Prostate gland (tissue), 2 donors: ENCODE data around the gene MYEOV. TPM values are rescaled to one million over a fixed set of nuclear protein-coding genes. Genes with fewer than 3 reads are reported as not detected.

ENCODE experiments used
- DNase-seq: peaks from one replicate; pipeline ENCODE4 v3.0.0-alpha.2; 2019; ENCODE audit warnings: low spot score
- H3K27ac ChIP-seq, 2 donors: fragments of 200-600 bp; sonication (generic); 2 replicates each; pipeline ENCODE4 v1.5.1; 2017 to 2019
- H3K27me3 ChIP-seq: fragments of 200-600 bp; sonication (generic); replicated peaks from 2 replicates; pipeline ENCODE4 v1.5.1; 2019; ENCODE audit not compliant: insufficient read depth
- H3K36me3 ChIP-seq, 2 donors: fragments of 200-600 bp; sonication (generic); 1 replicate in 1 of 2; 2 replicates in 1 of 2; pipeline versions ENCODE4 v1.5.1 to v1.8.1; 2017 to 2019
- H3K4me1 ChIP-seq: fragments of 200-600 bp; sonication (generic); replicated peaks from 2 replicates; pipeline ENCODE4 v1.5.1; 2019
- H3K4me3 ChIP-seq, 2 donors: fragments of 200-600 bp; sonication (generic); 2 replicates each; pipeline ENCODE4 v1.5.1; 2017 to 2019
- H3K9me3 ChIP-seq: fragments of 200-600 bp; sonication (generic); 2 replicates; pipeline ENCODE4 v1.5.1; 2017
- POLR2A ChIP-seq: fragments of 450-650 bp; IDR thresholded peaks from one replicate; pipeline ENCODE4 v1.6.1; 2016; ENCODE audit warnings: antibody characterized with exemption, mild to moderate bottlenecking
- POLR2AphosphoS5 ChIP-seq: sonication (generic); formaldehyde crosslinking; IDR thresholded peaks from one replicate; pipeline ENCODE4 v1.6.1; 2017; ENCODE audit warnings: antibody characterized with exemption
- WGBS: methylation state at CpG from one replicate; pipeline ENCODE4 v1.1.5; 2018; 5-methylcytosine and 5-hydroxymethylcytosine counted together
- intact Hi-C: fragments of 100-400 bp; cut with DNase I; formaldehyde crosslinking; loops from one replicate; pipeline ENCODE4 v1.14.2; 2022
- total RNA-seq, 2 donors: library from RNA; depleted of rRNA; stranded (reverse); fragments of >200 nt; gene quantifications; one replicate each; pipeline ENCODE4 v1.1.0, GENCODE V29; 2016
- TF ChIP-seq, protein P1 (sequence below), 4 experiments: fragments of 200-600 bp in 2 of 4; fragments of 450-650 bp in 2 of 4; sonication (generic) in 2 of 4; IDR thresholded peaks; 1 replicate in 3 of 4; 2 replicates in 1 of 4; pipeline ENCODE4 v1.5.1; 2016 to 2019; ENCODE audit warnings: antibody characterized with exemption in 4 of 4, mild to moderate bottlenecking in 2 of 4, moderate library complexity in 2 of 4

The MYEOV gene
- total RNA-seq, 2 donors from 2014 or later: 1.1 TPM; not detected in 1

DNA sequence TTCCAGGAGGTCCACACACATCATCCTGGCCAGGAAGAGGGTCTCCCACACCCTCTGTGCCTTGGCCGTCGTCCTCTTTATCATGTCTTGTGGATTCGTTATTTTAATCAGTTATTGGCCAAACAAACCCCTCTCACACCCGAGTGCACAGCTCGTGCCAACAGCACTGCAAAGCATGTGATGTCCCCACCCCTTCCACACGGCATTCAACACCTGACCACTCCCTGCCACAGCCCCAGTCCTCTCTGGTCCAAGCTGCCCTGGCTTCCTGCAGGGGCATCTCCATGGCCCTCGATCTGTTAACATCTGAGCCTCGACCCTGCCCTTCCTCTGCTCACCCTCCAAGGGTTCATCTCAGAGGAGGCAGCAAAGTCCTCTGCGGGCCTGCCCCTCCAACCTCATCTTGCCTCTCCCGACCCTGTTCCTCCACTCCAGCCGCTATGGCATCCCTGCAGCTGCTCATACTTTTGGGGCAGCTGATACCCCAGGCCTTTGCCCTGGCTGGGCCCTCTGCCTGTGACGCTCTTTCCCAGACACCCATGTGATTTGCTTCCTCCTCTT, 14.0 kb downstream of the MYEOV start:
- intact Hi-C loops: no loop called here
- WGBS: 79% methylated on average over 12 of the region's 12 CpGs
- Histone ChIP-seq H3K4me3 (no peak overlapping the region), H3K27me3 (no peaks in the 10 kb centered on the region), H3K4me1 (no peaks in the 10 kb centered on the region), H3K27ac (no peak overlapping the region), H3K9me3 (no peaks in the 10 kb centered on the region), H3K36me3 (no peaks in the 10 kb centered on the region)
- TF ChIP-seq, protein P1, sequence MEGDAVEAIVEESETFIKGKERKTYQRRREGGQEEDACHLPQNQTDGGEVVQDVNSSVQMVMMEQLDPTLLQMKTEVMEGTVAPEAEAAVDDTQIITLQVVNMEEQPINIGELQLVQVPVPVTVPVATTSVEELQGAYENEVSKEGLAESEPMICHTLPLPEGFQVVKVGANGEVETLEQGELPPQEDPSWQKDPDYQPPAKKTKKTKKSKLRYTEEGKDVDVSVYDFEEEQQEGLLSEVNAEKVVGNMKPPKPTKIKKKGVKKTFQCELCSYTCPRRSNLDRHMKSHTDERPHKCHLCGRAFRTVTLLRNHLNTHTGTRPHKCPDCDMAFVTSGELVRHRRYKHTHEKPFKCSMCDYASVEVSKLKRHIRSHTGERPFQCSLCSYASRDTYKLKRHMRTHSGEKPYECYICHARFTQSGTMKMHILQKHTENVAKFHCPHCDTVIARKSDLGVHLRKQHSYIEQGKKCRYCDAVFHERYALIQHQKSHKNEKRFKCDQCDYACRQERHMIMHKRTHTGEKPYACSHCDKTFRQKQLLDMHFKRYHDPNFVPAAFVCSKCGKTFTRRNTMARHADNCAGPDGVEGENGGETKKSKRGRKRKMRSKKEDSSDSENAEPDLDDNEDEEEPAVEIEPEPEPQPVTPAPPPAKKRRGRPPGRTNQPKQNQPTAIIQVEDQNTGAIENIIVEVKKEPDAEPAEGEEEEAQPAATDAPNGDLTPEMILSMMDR (IDR thresholded peaks at IDR 0.05): no peak
- TF ChIP-seq POLR2AphosphoS5: no peak
- no peak for TF ChIP-seq POLR2A
- no peak for DNase-seq

DNA sequence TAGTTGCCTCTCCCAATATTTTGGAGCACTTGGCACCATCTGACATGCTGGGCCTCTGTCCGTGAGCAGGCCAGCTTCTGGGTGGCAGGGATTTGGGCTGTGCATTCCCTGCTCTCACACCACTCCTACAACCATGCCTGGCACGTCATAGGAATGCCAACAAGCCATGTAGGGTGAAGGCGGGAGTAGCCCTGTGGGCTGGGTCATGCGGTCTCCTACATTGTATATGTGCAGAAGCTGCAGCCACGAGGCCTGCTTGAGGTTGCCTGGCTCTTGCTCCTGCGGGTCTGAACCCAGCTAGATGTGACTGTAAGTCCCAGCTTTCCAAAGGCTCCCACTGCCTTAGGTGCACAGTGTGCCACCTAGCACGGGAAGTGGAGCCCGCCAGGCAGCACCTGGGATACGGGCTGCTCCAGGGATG, 14.5 kb downstream of the MYEOV start:
- 98% methylated on average over 9 of the region's 9 CpGs for WGBS
- TF ChIP-seq POLR2A (no peak), POLR2AphosphoS5 (no peak)
- TF ChIP-seq, protein P1 (IDR thresholded peaks at IDR 0.05): no peak
- Histone ChIP-seq H3K4me3 (no peak overlapping the region), H3K27ac (no peak overlapping the region), H3K27me3 (no peaks in the 10 kb centered on the region), H3K9me3 (no peaks in the 10 kb centered on the region), H3K4me1 (no peaks in the 10 kb centered on the region), H3K36me3 (no peaks in the 10 kb centered on the region)
- no peak for DNase-seq
- intact Hi-C loops: no loop called here

DNA sequence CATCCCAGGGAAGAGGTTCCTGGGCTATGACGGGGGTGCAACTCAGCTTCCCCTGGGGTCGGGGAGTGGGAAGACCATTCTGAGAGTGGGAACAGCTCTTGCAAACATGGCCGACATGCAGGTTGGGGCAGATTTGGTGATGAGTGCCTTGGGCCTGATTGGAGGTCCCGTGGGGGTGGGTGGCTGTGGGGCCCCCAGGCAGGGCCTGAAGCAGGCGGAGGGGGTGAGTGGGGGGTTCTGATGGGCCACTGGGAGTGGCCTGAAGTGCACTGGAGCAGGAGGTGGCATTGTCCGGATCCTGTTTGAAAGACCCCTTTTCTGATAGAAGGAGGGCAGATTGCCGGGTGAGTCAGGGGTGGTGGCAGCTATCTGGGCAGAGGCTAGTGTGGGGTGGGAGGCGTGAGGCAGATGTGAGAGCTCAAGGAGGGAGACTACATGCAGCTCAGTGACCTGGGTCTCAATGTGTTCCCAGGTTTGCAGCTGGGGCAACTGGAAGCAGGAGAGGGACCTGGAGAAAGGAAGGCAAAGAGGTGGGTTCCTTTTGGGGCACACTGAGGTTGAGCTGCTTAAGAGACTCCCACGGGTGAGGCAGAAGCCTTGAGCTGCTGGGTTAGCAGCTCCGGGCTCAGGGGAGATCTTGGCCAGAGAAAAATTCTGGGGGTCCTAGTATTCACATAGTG, 15.1 kb downstream of the MYEOV start:
- TF ChIP-seq POLR2AphosphoS5 (no peak), POLR2A (no peak)
- TF ChIP-seq, protein P1 (IDR thresholded peaks at IDR 0.05): no peak

DNA sequence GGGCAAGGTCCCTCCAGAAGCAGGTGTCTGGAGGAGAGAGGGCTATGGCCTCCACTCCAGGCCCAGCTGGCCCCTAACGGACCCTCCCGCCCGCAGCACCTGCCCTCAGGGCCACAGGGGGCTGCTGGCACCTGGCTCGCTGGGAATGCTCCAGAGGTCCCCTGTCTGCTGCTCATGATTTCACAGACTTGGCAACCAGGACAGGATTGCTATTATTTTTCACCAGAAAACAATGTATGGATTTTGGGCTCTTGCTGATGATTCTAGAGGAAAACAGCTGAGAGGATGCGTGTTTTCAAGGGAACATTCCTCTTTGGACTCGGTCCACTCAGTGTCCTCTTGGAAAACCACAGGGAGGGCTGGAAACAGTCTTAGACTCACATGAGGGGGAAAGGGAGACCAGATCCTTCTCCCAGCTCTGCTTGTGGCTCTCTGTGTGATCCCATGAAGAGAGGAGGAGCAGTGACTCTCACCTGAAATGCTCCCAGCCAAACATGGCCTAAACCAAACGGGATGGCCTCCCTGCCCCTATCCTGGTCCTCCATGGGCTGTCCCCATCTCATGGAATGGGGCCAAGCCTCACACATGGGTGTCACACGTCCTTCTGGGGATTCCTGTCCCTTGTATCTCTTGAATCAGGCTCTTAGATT, 15.8 kb downstream of the MYEOV start:
- no peak for TF ChIP-seq POLR2A
- no peak for TF ChIP-seq POLR2AphosphoS5
- TF ChIP-seq, protein P1 (IDR thresholded peaks at IDR 0.05): no peak
- no peak overlapping the region for H3K4me3 ChIP-seq
- no peak overlapping the region for H3K27ac ChIP-seq
- WGBS: 68% methylated on average over 8 of the region's 8 CpGs
- H3K27me3 ChIP-seq: no peaks in the 10 kb centered on the region
- H3K4me1 ChIP-seq: no peaks in the 10 kb centered on the region
- intact Hi-C loops: no loop called here
- no peaks in the 10 kb centered on the region for H3K9me3 ChIP-seq
- no peaks in the 10 kb centered on the region for H3K36me3 ChIP-seq
- no peak for DNase-seq

More for the DNA sequence above, 15.1 kb downstream of the MYEOV start:
- no peaks in the 10 kb centered on the region for H3K27me3 ChIP-seq
- no peak for DNase-seq
- no peak overlapping the region for H3K4me3 ChIP-seq
- 95% methylated on average over 10 of the region's 10 CpGs for WGBS
- no peaks in the 10 kb centered on the region for H3K4me1 ChIP-seq
- no peak overlapping the region for H3K27ac ChIP-seq
- H3K36me3 ChIP-seq: no peaks in the 10 kb centered on the region
- intact Hi-C loops: no loop called here
- H3K9me3 ChIP-seq: no peaks in the 10 kb centered on the region
